Measurements from ENCODE around the gene SLC4A1AP.
"Not testable (repeated sequence)": the region's sequence is repeated elsewhere in the genome, so short reads cannot be mapped to it uniquely, and the experiment has no call there.

GRCh38 chr2:27626921-27627320 is 36.8 kb upstream of the SLC4A1AP start:
- not testable (repeated sequence) for TF ChIP-seq CTCF (IDR thresholded peaks at IDR 0.05; ENCODE audit: insufficient read depth, low read length, poor library complexity, severe bottlenecking); EZH2phosphoT487 (conservative IDR thresholded peaks at IDR 0.05; ENCODE audit: low read length)
